Keratinocyte (primary cell): ENCODE data around the gene SPEF1. TPM values are rescaled to one million over a fixed set of nuclear protein-coding genes. Genes with fewer than 3 reads are reported as not detected.

ENCODE experiments used
- DNase-seq: peaks from one replicate; pipeline ENCODE4 v3.0.0-alpha.2; 2011; ENCODE audit warnings: low read depth, missing footprints, low spot score
- FAIRE-seq: peaks from 2 replicates; lab custom pipeline; 2011; peaks lifted over from hg19 to GRCh38; lab: Jason Lieb, UNC
- H2AFZ ChIP-seq: 2 replicates; pipeline ENCODE4 v1.6.0; 2012; ENCODE audit warnings: low read length, control low read depth, inconsistent platforms; ENCODE audit not compliant: control insufficient read depth
- H3K27ac ChIP-seq: 2 replicates; pipeline ENCODE4 v1.5.1; 2011; ENCODE audit warnings: low read length; ENCODE audit not compliant: control insufficient read depth, insufficient read depth
- H3K27me3 ChIP-seq: 3 replicates; pipeline ENCODE4 v1.6.0; 2011; ENCODE audit warnings: low read length; ENCODE audit not compliant: control insufficient read depth, insufficient read depth; ENCODE audit errors: extremely low read depth
- H3K36me3 ChIP-seq, 2 experiments: 2 replicates in 1 of 2; 3 replicates in 1 of 2; pipeline ENCODE4 v1.5.1; 2011; ENCODE audit warnings: low read length in 2 of 2, mild to moderate bottlenecking in 1 of 2; ENCODE audit not compliant: control insufficient read depth in 2 of 2, insufficient read depth in 2 of 2; ENCODE audit errors: extremely low read depth in 1 of 2
- H3K4me1 ChIP-seq: 3 replicates; pipeline ENCODE4 v1.5.1; 2011; ENCODE audit warnings: low read length; ENCODE audit not compliant: control insufficient read depth, insufficient read depth; ENCODE audit errors: extremely low read depth
- H3K4me2 ChIP-seq: 3 replicates; pipeline ENCODE4 v1.6.0; 2011; ENCODE audit warnings: low read depth, low read length; ENCODE audit not compliant: control insufficient read depth, insufficient read depth; ENCODE audit errors: extremely low read depth
- H3K4me3 ChIP-seq, 3 experiments: fragments of 200-600 bp in 1 of 3; sonication (generic) in 1 of 3; 2 replicates in 2 of 3; 3 replicates in 1 of 3; pipeline ENCODE4 v1.5.1; 2011 to 2016; ENCODE audit warnings: low read length in 3 of 3, mild to moderate bottlenecking in 3 of 3, control low read depth in 2 of 3, inconsistent platforms in 1 of 3, low read depth in 1 of 3, mixed read lengths in 1 of 3, mixed run types in 1 of 3, moderate library complexity in 1 of 3; ENCODE audit not compliant: control insufficient read depth in 2 of 3, insufficient read depth in 2 of 3; ENCODE audit errors: extremely low read depth in 1 of 3
- H3K79me2 ChIP-seq: 2 replicates; pipeline ENCODE4 v1.6.0; 2012; ENCODE audit warnings: low read length; ENCODE audit not compliant: control insufficient read depth, insufficient read depth
- H3K9ac ChIP-seq: 3 replicates; pipeline ENCODE4 v1.6.0; 2011; ENCODE audit warnings: low read length; ENCODE audit not compliant: control insufficient read depth, insufficient read depth; ENCODE audit errors: extremely low read depth
- H3K9me1 ChIP-seq: 3 replicates; pipeline ENCODE4 v1.6.0; 2011; ENCODE audit warnings: low read length; ENCODE audit not compliant: control insufficient read depth, insufficient read depth; ENCODE audit errors: extremely low read depth
- H3K9me3 ChIP-seq: 2 replicates; pipeline ENCODE4 v1.5.1; 2012; ENCODE audit warnings: low read depth, low read length; ENCODE audit not compliant: control insufficient read depth
- H4K20me1 ChIP-seq: 3 replicates; pipeline ENCODE4 v1.6.0; 2011; ENCODE audit warnings: low read length; ENCODE audit not compliant: control insufficient read depth, insufficient read depth; ENCODE audit errors: extremely low read depth
- CTCF ChIP-seq, 3 experiments: IDR thresholded peaks in 1 of 3; conservative IDR thresholded peaks in 1 of 3; optimal IDR thresholded peaks in 1 of 3; 2 replicates in 2 of 3; 3 replicates in 1 of 3; pipeline versions ENCODE3 to v1.5.1; 2011; ENCODE audit warnings: low read length in 3 of 3, mild to moderate bottlenecking in 3 of 3, moderate library complexity in 2 of 3, control low read depth in 1 of 3, inconsistent platforms in 1 of 3; ENCODE audit not compliant: insufficient read depth in 2 of 3; ENCODE audit errors: extremely low read depth in 1 of 3
- EZH2 ChIP-seq: IDR thresholded peaks from one replicate; pipeline ENCODE4 v1.6.1; 2012; ENCODE audit warnings: inconsistent platforms, mild to moderate bottlenecking, low read length, moderate library complexity
- dilution Hi-C: fragments of 300-500 bp; cut with MboI; formaldehyde crosslinking; loops from one replicate; pipeline ENCODE4 v1.7.0; 2020; ENCODE audit warnings: low sequenced_read_pairs; ENCODE audit not compliant: extremely low pct_ligation_motif_present
- polyA plus RNA-seq, 5 experiments: library from polyadenylated mRNA; depleted of rRNA in 3 of 5; stranded (reverse) in 3 of 5; stranded (forward) in 1 of 5; unstranded in 1 of 5; fragments of >200 nt; gene quantifications; 1 replicate in 1 of 5; 2 replicates in 3 of 5; 3 replicates in 1 of 5; pipeline versions ENCODE4 v1.2.1 to v1.2.3, GENCODE V29; 2011 to 2012; ENCODE audit warnings: missing spikeins in 2 of 5, low read depth in 1 of 5, low replicate concordance in 1 of 5

Gene SPEF1
- polyA plus RNA-seq, 1 donor (not counting 4 experiments of a cell fraction or from before 2014, with no cell fraction given): 0.07 TPM

DNA sequence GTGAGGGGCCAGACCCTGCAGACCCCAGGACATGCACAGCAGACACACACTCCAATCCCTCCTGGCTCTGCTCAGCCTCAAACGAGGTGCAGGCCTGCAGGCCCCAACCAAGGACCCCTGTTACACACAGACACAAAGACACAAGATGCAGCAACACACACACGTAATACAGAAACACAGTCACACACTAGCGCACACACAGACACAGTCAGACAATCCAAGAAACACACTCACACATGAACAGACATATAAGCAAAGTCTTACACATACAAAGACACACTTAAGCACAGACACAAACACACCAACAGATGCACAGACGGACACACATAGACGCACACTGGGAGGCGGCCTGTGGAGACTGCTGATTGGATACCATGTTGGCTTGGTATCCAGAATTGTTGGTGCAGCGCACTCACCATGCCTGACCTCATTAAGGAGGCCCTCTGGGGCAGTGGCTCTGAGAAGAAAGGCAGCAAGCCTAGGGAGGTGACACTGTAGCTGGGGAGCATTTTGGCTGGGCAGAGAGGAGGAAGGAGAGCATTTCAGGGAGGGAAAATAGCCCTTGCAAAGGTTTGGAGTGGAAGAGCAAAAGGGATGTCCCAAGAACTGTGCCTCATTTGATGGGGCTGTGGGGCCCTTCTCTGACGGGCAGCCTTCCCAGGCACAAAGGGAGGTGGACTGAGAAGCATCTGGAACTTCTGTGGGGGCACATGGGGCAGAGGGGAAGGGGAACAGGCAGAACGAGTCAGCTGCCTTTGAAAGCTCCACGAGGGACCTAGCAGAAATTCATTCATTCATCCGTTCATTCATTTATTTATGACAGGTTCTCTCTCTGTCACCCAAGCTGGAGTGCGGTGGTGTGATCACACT lies 50.2 kb downstream of the SPEF1 start:
- DNase-seq (no peak), FAIRE-seq (no peak)
- Histone ChIP-seq H3K9me1 (no peaks in the 10 kb centered on the region), H3K4me2 (no peak overlapping the region), H3K4me1 (peaks cover 21% of the 10 kb centered on the region), H3K4me3 (no peak overlapping the region), H3K27ac (no peak overlapping the region), H3K79me2 (no peaks in the 10 kb centered on the region), H4K20me1 (no peaks in the 10 kb centered on the region), H3K27me3 (peaks cover 14% of the 10 kb centered on the region), H2AFZ (no peak overlapping the region), H3K9ac (no peak overlapping the region), H3K36me3 (no peaks in the 10 kb centered on the region), H3K9me3 (no peaks in the 10 kb centered on the region)
- dilution Hi-C loops: no loop called here
- TF ChIP-seq CTCF (optimal IDR thresholded peaks at IDR 0.05 in 1 of 3, IDR thresholded peaks at IDR 0.05 in 1 of 3, conservative IDR thresholded peaks at IDR 0.05 in 1 of 3; ENCODE audit: extremely low read depth in 1 of 3, insufficient read depth in 2 of 3, low read length in 3 of 3): no peak
- no peak for TF ChIP-seq EZH2

- H3K27me3 ChIP-seq: peaks cover 14% of the 10 kb centered on the region
- H3K79me2 ChIP-seq: no peaks in the 10 kb centered on the region
- no peak for DNase-seq
- no peak overlapping the region for H3K4me2 ChIP-seq
- no peak for TF ChIP-seq EZH2
- no peak for TF ChIP-seq CTCF (optimal IDR thresholded peaks at IDR 0.05 in 1 of 3, IDR thresholded peaks at IDR 0.05 in 1 of 3, conservative IDR thresholded peaks at IDR 0.05 in 1 of 3; ENCODE audit: extremely low read depth in 1 of 3, insufficient read depth in 2 of 3, low read length in 3 of 3)
- no peaks in the 10 kb centered on the region for H3K9me3 ChIP-seq
- H3K36me3 ChIP-seq: no peaks in the 10 kb centered on the region
- H2AFZ ChIP-seq: no peak overlapping the region
- H3K4me3 ChIP-seq: no peak overlapping the region
- H3K27ac ChIP-seq: no peak overlapping the region
- no peak overlapping the region for H3K9ac ChIP-seq
- H3K4me1 ChIP-seq: peaks cover 21% of the 10 kb centered on the region
- H3K9me1 ChIP-seq: no peaks in the 10 kb centered on the region
- H4K20me1 ChIP-seq: no peaks in the 10 kb centered on the region
- dilution Hi-C loops: no loop called here
- FAIRE-seq: no peak
Measured at GRCh38 chr20:3729811-3730540, 51.3 kb downstream of the SPEF1 start.
